Breast epithelium (tissue), 4 donors: ENCODE measurements around the gene CRNN. TPM values are rescaled to one million over a fixed set of nuclear protein-coding genes. Genes with fewer than 3 reads are reported as not detected.

Experiments
- DNase-seq, 2 donors: peaks; one replicate each; pipeline ENCODE4 v3.0.0-alpha.2; 2019; ENCODE audit warnings: low spot score in 2 of 2
- H3K27ac ChIP-seq, 2 donors: fragments of 200-600 bp; sonication (generic) in 1 of 2; one replicate each; pipeline ENCODE4 v1.5.1; 2016 to 2019; ENCODE audit warnings: mild to moderate bottlenecking in 1 of 2
- H3K27me3 ChIP-seq, 2 donors: fragments of 200-600 bp; sonication (generic) in 1 of 2; one replicate each; pipeline versions ENCODE4 v1.5.1 to v1.6.0; 2017 to 2019; ENCODE audit warnings: control low read depth in 1 of 2, mild to moderate bottlenecking in 1 of 2
- H3K36me3 ChIP-seq: fragments of 200-600 bp; one replicate; pipeline ENCODE4 v1.5.1; 2019
- H3K4me1 ChIP-seq, 2 donors: fragments of 200-600 bp; sonication (generic); one replicate each; pipeline ENCODE4 v1.5.1; 2016 to 2019; ENCODE audit warnings: control low read depth in 1 of 2
- H3K4me3 ChIP-seq, 3 donors: fragments of 200-600 bp; sonication (generic); 1 replicate in 2 of 3; 2 replicates in 1 of 3; pipeline ENCODE4 v1.5.1; 2016 to 2019; ENCODE audit warnings: mild to moderate bottlenecking in 3 of 3, moderate library complexity in 2 of 3
- H3K9me3 ChIP-seq, 2 donors: fragments of 200-600 bp; sonication (generic) in 1 of 2; one replicate each; pipeline ENCODE4 v1.5.1; 2016 to 2019; ENCODE audit warnings: control low read depth in 1 of 2
- POLR2A ChIP-seq: fragments of 450-650 bp; IDR thresholded peaks from one replicate; pipeline ENCODE4 v1.6.1; 2016; ENCODE audit warnings: antibody characterized with exemption, mild to moderate bottlenecking, moderate library complexity
- POLR2AphosphoS5 ChIP-seq, 3 donors: sonication (generic); formaldehyde crosslinking; IDR thresholded peaks; one replicate each; pipeline ENCODE4 v1.6.1; 2017; ENCODE audit warnings: antibody characterized with exemption in 3 of 3
- intact Hi-C: fragments of 100-400 bp; cut with DNase I; formaldehyde crosslinking; loops from one replicate; pipeline ENCODE4 v1.15.1; 2023; ENCODE audit warnings: low total_unique reads
- total RNA-seq, 3 donors: library from RNA; depleted of rRNA; stranded (reverse); fragments of >200 nt; gene quantifications; one replicate each; pipeline ENCODE4 v1.1.0, GENCODE V29; 2016
- TF ChIP-seq, protein P1 (sequence below), 3 donors: fragments of 450-650 bp; IDR thresholded peaks; one replicate each; pipeline ENCODE4 v1.5.1; 2016 to 2017; ENCODE audit warnings: antibody characterized with exemption in 3 of 3, mild to moderate bottlenecking in 3 of 3, moderate library complexity in 3 of 3

Gene CRNN
- total RNA-seq, 3 donors from 2014 or later, result 0.66 TPM; not detected in 2

DNA sequence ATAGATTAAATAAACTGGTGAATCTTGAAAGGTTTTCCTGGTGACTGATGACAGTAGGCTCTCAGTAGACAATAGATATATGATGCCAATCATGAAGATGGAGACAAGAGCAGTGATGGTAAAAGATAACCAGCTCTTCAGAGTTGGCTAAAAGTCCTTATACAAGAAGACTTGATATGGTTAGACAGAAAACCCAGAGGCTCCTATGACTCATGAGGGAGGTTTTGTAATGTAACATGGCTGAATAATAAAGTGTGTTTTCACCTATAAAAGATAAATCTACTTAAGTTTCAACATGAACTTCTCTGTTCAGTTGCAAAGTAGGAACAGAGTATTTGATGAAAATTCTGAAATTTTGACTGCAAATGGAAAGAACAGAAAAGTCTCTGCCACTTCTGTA lies 12.7 kb upstream of the CRNN start:
- Histone ChIP-seq H3K9me3 (peaks cover 10 to 14% of the 10 kb centered on the region in 2 donors), H3K36me3 (no peaks in the 10 kb centered on the region), H3K27ac (no peak overlapping the region), H3K4me3 (no peak overlapping the region), H3K27me3 (no peaks in the 10 kb centered on the region), H3K4me1 (no peaks in the 10 kb centered on the region)
- TF ChIP-seq POLR2A (no peak), POLR2AphosphoS5 (IDR thresholded peaks at IDR 0.05) (no peak)
- TF ChIP-seq, protein P1, sequence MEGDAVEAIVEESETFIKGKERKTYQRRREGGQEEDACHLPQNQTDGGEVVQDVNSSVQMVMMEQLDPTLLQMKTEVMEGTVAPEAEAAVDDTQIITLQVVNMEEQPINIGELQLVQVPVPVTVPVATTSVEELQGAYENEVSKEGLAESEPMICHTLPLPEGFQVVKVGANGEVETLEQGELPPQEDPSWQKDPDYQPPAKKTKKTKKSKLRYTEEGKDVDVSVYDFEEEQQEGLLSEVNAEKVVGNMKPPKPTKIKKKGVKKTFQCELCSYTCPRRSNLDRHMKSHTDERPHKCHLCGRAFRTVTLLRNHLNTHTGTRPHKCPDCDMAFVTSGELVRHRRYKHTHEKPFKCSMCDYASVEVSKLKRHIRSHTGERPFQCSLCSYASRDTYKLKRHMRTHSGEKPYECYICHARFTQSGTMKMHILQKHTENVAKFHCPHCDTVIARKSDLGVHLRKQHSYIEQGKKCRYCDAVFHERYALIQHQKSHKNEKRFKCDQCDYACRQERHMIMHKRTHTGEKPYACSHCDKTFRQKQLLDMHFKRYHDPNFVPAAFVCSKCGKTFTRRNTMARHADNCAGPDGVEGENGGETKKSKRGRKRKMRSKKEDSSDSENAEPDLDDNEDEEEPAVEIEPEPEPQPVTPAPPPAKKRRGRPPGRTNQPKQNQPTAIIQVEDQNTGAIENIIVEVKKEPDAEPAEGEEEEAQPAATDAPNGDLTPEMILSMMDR (IDR thresholded peaks at IDR 0.05), result no peak
- intact Hi-C loops, result no loop called here
- no peak for DNase-seq

DNA sequence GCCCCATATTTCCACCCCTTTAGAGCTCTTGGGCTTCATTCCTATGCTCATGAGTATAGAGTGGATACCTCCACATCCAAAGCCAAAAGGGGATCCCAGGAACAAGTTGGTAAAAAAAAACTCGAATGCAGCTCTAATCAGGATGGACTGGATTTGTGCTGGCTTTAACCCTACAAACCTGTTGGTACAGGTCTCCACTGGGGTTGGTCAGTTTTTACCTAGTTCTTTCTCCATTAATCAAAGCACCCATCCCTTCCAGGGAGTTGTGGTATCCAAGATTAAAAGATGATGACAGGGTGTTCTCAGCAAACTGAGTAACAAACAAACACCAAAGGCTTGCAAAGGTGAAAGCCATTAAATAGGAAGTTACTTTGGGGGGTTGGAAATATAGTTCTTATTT lies 5.9 kb upstream of the CRNN start:
- TF ChIP-seq POLR2A, result no peak
- TF ChIP-seq, protein P1 (IDR thresholded peaks at IDR 0.05), result no peak
- no peak for TF ChIP-seq POLR2AphosphoS5 (IDR thresholded peaks at IDR 0.05)
- DNase-seq, result no peak
- intact Hi-C loops, result no loop called here
- H3K27ac ChIP-seq, result no peak overlapping the region
- H3K36me3 ChIP-seq, result no peaks in the 10 kb centered on the region
- H3K4me3 ChIP-seq, result no peak overlapping the region
- H3K27me3 ChIP-seq, result no peaks in the 10 kb centered on the region
- peaks cover 10 to 14% of the 10 kb centered on the region in 2 donors for H3K9me3 ChIP-seq
- no peaks in the 10 kb centered on the region for H3K4me1 ChIP-seq

DNA sequence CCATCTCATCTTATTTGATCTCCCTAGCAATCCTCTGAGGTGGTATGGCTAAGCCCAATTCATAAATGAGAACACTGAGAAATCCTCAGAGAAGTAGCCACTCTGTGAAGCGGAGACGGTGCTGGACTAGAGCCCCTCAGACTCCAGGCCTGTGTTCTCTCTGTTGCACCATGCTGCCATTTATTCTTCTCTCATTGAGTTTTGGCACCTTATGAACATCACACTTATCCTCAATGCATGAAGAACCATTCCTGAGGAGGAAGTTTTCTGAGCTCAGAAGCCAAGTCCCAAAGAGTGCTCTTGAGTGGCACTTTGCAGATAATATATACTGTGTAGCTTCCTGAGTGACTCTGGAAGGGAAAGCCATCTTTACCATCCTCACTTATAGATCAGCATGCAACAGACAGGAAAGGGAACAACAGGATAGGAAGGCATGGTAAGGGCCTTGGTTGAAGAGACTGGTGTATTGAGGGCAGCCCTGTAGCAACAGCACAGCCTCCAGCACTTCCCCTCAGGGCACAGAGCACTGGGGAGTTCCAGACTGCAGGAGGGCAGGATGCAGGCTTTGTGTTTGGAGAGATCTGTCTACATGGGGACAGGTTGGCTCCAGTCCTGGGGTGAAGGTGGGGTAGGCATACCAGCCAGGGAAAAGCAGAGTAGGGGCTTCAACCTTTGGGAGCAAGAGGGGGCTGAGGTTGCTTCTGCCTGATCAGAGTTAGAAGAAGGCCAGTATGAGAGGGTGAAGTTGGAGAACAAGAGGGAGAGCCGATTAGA lies 1.6 kb upstream of the CRNN start:
- H3K36me3 ChIP-seq, result no peaks in the 10 kb centered on the region
- no peak overlapping the region for H3K27ac ChIP-seq
- no peak for DNase-seq
- H3K9me3 ChIP-seq, result no peaks in the 10 kb centered on the region
- intact Hi-C loops, result no loop called here
- H3K27me3 ChIP-seq, result no peaks in the 10 kb centered on the region
- H3K4me1 ChIP-seq, result no peaks in the 10 kb centered on the region
- no peak for TF ChIP-seq POLR2A
- TF ChIP-seq, protein P1 (IDR thresholded peaks at IDR 0.05), result no peak
- no peak overlapping the region for H3K4me3 ChIP-seq

DNA sequence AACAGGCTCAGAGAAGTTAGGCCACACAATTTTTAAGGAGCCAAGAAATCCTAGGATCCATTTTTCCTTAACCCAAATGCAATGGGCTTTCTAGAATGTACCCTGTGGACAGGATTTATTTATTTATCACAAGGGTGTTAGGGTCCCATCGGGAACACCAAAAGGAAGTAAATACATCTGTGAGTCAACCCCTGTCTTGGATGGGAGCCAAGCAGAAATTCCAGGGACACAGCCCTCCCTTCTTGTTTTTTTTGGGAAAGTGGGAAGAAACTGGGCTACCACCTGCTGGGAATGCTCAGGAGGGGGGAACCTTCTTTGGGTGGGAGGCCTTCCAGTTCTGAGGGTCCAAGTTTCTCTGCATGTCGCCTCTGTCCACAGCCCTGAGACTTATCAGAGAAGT lies 1.3 kb downstream of the CRNN start:
- intact Hi-C loops, result no loop called here
- H3K36me3 ChIP-seq, result no peaks in the 10 kb centered on the region
- H3K27me3 ChIP-seq, result no peaks in the 10 kb centered on the region
- H3K9me3 ChIP-seq, result no peaks in the 10 kb centered on the region
- TF ChIP-seq, protein P1 (IDR thresholded peaks at IDR 0.05), result no peak
- TF ChIP-seq POLR2A, result no peak
- no peak for TF ChIP-seq POLR2AphosphoS5 (IDR thresholded peaks at IDR 0.05)
- no peak overlapping the region for H3K27ac ChIP-seq
- H3K4me3 ChIP-seq, result no peak overlapping the region
- no peaks in the 10 kb centered on the region for H3K4me1 ChIP-seq
- no peak for DNase-seq

DNA sequence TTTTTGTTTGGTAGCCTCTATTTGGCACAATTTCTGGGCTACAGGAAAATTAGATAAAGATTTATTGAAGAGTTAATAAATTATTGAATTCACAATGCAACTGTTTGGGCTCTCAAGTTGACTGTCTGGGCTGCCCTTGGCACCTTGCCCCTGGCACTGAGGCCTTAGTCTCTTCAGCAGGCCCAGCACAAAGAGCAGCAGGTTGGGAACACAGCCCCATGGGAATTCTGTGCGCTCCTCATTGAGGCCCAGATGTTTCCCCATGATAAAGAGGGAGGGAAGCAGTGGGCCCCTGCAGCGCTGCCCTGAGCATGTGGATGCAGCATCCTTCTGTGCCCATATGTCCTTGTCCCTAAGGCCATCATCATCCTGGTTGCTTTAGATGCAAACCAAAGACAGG lies 2.9 kb downstream of the CRNN start:
- no peak for DNase-seq
- Histone ChIP-seq H3K9me3 (no peaks in the 10 kb centered on the region), H3K27ac (no peak overlapping the region), H3K4me3 (no peak overlapping the region), H3K4me1 (no peaks in the 10 kb centered on the region), H3K27me3 (no peaks in the 10 kb centered on the region), H3K36me3 (no peaks in the 10 kb centered on the region)
- no peak for TF ChIP-seq POLR2AphosphoS5 (IDR thresholded peaks at IDR 0.05)
- no peak for TF ChIP-seq POLR2A
- TF ChIP-seq, protein P1 (IDR thresholded peaks at IDR 0.05), result no peak
- intact Hi-C loops, result no loop called here
